Fibroblast of villous mesenchyme (primary cell): ENCODE measurements around the gene PTPRC. TPM values are rescaled to one million over a fixed set of nuclear protein-coding genes. Genes with fewer than 3 reads are reported as not detected.

ENCODE experiments used
- DNase-seq: peaks from one replicate; pipeline ENCODE4 v3.0.0-alpha.2; 2010; ENCODE audit warnings: low read depth
- H3K4me3 ChIP-seq: 2 replicates; pipeline ENCODE4 v1.5.1; 2011; ENCODE audit warnings: low read depth, mild to moderate bottlenecking, low read length
- CTCF ChIP-seq: IDR thresholded peaks from 2 replicates; pipeline ENCODE4 v1.5.1; 2012; ENCODE audit warnings: low read depth, mild to moderate bottlenecking, low read length; ENCODE audit not compliant: insufficient read depth
- total RNA-seq: library from RNA; depleted of rRNA; stranded (reverse); fragments of >200 nt; gene quantifications from 2 replicates; pipeline ENCODE4 v1.2.3, GENCODE V29; 2012

PTPRC gene
- total RNA-seq, 1 donor: 3.5 TPM

- no peak for DNase-seq
- H3K4me3 ChIP-seq: no peak overlapping the region
- no peak for TF ChIP-seq CTCF
Observed at GRCh38 chr1:198620951-198621824, 17.7 kb upstream of the PTPRC start.

GRCh38 chr1:198622001-198622400 is 16.8 kb upstream of the PTPRC start:
- TF ChIP-seq CTCF: no peak
- DNase-seq: no peak
- H3K4me3 ChIP-seq: no peak overlapping the region

- peak; percentile 63 for DNase-seq
- H3K4me3 ChIP-seq: no peak overlapping the region
- no peak for TF ChIP-seq CTCF
Observed at GRCh38 chr1:198623752-198624647, 14.8 kb upstream of the PTPRC start.

GRCh38 chr1:198624648-198624980 is 14.2 kb upstream of the PTPRC start:
- no peak for DNase-seq
- no peak overlapping the region for H3K4me3 ChIP-seq
- TF ChIP-seq CTCF: no peak

GRCh38 chr1:198627436-198628066 is 11.3 kb upstream of the PTPRC start:
- DNase-seq: no peak
- no peak overlapping the region for H3K4me3 ChIP-seq
- no peak for TF ChIP-seq CTCF

- TF ChIP-seq CTCF: no peak
- DNase-seq: no peak
- H3K4me3 ChIP-seq: no peak overlapping the region
Observed at GRCh38 chr1:198628067-198628455, 10.8 kb upstream of the PTPRC start.
